Panc1 (cell line): ENCODE measurements around the gene NEMF.

ENCODE experiments used
- CTCF ChIP-seq: fragments of 450-650 bp; IDR thresholded peaks from 2 replicates; pipeline ENCODE4 v1.5.1; 2017; ENCODE audit warnings: mild to moderate bottlenecking
- POLR2AphosphoS5 ChIP-seq: IDR thresholded peaks from 2 replicates; pipeline ENCODE4 v1.6.1; 2012; ENCODE audit warnings: mild to moderate bottlenecking, low read depth, low read length, moderate library complexity
- REST ChIP-seq, 2 experiments: IDR thresholded peaks; 2 replicates each; pipeline ENCODE4 v1.6.1; 2011 to 2012; ENCODE audit warnings: low read depth in 2 of 2, control low read depth in 1 of 2, low read length in 1 of 2, mild to moderate bottlenecking in 1 of 2, moderate library complexity in 1 of 2; ENCODE audit not compliant: insufficient read depth in 1 of 2
- SIN3A ChIP-seq: IDR thresholded peaks from 2 replicates; pipeline ENCODE4 v1.6.1; 2012; ENCODE audit warnings: low read depth, mild to moderate bottlenecking, low read length, moderate library complexity, borderline replicate concordance; ENCODE audit not compliant: insufficient read depth
- TCF7L2 ChIP-seq: IDR thresholded peaks from 2 replicates; pipeline ENCODE4 v1.6.1; 2011; ENCODE audit warnings: mild to moderate bottlenecking, low read depth, low read length, inconsistent platforms

- TF ChIP-seq CTCF (no peak), SIN3A (peak; percentile 81; the same call in 1 of the 2 replicates), POLR2AphosphoS5 (peak; percentile 78), TCF7L2 (no peak), REST (IDR thresholded peaks at IDR 0.05; ENCODE audit: insufficient read depth in 1 of 2, low read depth in 2 of 2, low read length in 1 of 2) (no peak)
These were observed 15.5 kb upstream of the NEMF start for GRCh38 chr14:49867831-49868719.
